Stimulated activated naive CD8-positive, alpha-beta T cell treated with anti-CD3 and anti-CD28 coated beads, Interleukin-15, Interleukin-2, amounts not matched to agents 100 ng/mL and 50 ng/mL, for 24 hours (primary cell): ENCODE measurements around the gene DNAH17.

Experiments
- H3K27ac Mint-ChIP-seq: one replicate; pipeline ENCODE4 v1.8.0; 2021; ENCODE audit warnings: mild to moderate bottlenecking, mixed read lengths
- H3K27me3 Mint-ChIP-seq: one replicate; pipeline ENCODE4 v1.8.0; 2021; ENCODE audit warnings: mixed read lengths
- H3K36me3 Mint-ChIP-seq: one replicate; pipeline ENCODE4 v1.8.0; 2021; ENCODE audit warnings: low read depth, mixed read lengths
- H3K4me1 Mint-ChIP-seq: one replicate; pipeline ENCODE4 v1.8.0; 2021; ENCODE audit warnings: low read depth, mixed read lengths
- H3K4me3 Mint-ChIP-seq: one replicate; pipeline ENCODE4 v1.8.0; 2021; ENCODE audit warnings: mild to moderate bottlenecking, mixed read lengths
- H3K9me3 Mint-ChIP-seq: one replicate; pipeline ENCODE4 v1.8.0; 2021; ENCODE audit warnings: mixed read lengths

DNAH17 gene

DNA sequence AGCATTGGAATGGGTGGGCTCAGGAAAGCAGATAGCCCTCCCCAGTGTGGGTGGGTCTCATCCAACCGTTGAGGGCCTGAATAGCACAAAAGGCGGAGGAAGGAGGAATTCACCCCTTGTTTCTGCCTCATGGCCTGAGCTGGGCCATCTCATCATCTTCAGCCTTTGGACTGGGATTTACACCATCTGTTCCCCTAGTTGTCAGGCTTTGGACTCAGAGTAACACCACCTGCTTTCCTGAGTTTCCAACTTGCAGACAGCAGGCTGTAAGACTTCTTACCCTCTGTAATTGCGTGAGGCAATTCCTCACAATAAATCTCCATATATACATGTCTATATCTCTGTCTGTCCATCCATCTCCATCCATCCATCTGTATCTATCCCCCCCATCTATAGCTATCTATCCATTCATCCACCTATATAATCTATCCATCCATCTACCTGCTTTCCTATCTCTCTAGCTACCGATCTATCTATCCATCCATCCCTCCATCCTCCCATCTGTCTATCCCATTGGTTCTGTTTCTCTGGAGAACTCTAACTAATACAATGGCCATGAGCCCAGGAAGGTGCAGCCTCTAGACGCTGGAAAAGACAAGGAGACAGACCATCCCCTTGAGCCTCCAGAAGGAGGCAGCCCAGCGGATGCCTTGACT lies 21.3 kb downstream of the DNAH17 start:
- Mint-ChIP-seq H3K9me3 (no peaks in the 10 kb centered on the region), H3K4me3 (no peak overlapping the region), H3K36me3 (no peaks in the 10 kb centered on the region), H3K27ac (no peak overlapping the region), H3K27me3 (no peaks in the 10 kb centered on the region), H3K4me1 (no peaks in the 10 kb centered on the region)

DNA sequence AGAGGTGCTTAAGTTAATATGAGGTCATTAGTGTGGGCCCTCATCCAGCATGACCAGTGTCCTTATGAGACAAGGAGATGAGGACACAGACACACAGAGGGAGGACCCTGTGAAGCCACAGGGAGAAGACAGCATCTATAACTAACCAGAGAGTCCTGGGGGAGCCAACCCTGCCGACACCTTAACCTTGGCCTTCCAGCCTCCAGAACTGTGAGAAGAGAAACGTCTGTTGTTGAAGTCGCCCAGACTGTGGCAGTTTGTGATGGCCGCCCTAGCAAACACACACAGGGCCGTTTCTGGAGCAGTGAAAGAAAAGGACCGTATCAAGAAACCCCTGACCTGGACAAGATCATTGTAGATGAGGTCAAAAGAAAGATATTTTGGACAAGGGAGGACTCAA lies 26.7 kb downstream of the DNAH17 start:
- no peak overlapping the region for H3K27ac Mint-ChIP-seq
- no peaks in the 10 kb centered on the region for H3K9me3 Mint-ChIP-seq
- H3K4me1 Mint-ChIP-seq, result no peaks in the 10 kb centered on the region
- no peaks in the 10 kb centered on the region for H3K27me3 Mint-ChIP-seq
- H3K4me3 Mint-ChIP-seq, result no peak overlapping the region
- no peaks in the 10 kb centered on the region for H3K36me3 Mint-ChIP-seq

DNA sequence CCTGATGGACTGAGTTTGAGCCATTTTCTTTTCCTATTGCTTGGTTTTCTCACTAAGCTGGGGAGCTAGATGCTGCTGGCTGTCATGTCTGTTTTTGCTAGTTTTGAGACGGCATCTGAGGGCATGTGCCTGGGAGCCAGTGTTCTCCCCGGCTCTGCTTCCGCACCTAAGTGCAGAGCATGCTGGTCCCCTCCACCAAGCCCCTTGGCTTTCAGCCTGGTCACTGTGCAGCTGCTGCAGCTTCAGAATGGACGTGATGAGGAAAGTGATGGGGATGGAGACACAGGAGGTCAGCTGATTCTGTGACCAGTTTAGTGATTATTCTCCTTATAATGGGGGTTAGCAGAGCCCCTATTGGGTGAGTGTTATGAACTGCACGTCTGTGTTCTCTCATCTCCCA lies 28.5 kb downstream of the DNAH17 start:
- H3K36me3 Mint-ChIP-seq, result no peaks in the 10 kb centered on the region
- no peak overlapping the region for H3K27ac Mint-ChIP-seq
- no peaks in the 10 kb centered on the region for H3K9me3 Mint-ChIP-seq
- H3K4me1 Mint-ChIP-seq, result no peaks in the 10 kb centered on the region
- no peaks in the 10 kb centered on the region for H3K27me3 Mint-ChIP-seq
- no peak overlapping the region for H3K4me3 Mint-ChIP-seq

DNA sequence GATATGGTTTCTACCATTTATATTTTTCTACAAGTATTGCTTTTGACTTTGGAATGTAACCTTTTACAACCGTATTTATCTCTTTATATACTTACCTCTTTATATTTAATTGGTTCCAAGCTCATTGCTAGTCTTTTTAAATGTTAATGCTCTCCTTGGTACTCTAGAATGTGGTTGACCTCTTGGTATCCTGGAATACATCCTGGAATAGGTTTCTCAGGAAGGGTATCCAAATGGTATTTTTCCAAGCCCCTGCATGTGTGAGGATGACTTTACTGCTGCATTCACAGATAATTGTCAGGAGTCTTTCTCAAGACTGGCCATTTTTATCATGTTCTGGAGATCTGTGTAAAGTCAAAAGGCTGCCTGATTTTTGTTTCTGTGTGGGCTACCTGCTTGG lies 30.2 kb downstream of the DNAH17 start:
- H3K27me3 Mint-ChIP-seq, result no peaks in the 10 kb centered on the region
- H3K4me1 Mint-ChIP-seq, result no peaks in the 10 kb centered on the region
- H3K9me3 Mint-ChIP-seq, result no peaks in the 10 kb centered on the region
- H3K4me3 Mint-ChIP-seq, result no peak overlapping the region
- no peak overlapping the region for H3K27ac Mint-ChIP-seq
- H3K36me3 Mint-ChIP-seq, result no peaks in the 10 kb centered on the region

DNA sequence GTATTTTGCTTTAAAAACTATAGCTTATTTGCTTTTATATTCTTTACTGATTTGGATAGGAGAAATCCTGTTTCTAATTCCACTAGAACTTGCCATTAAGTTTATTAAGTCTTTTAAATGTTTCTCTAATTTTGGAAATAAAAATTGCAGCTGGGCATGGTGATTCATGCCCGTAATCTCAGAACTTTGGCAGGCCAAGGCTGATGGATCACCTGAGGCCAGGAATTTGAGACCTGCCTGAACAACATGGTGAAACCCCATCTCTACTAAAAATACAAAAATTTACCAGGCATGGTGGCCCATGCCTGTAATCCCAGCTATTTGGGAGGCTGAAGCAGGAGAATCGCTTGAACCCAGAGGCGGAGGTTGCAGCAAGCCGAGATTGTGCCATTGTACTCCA lies 30.7 kb downstream of the DNAH17 start:
- Mint-ChIP-seq H3K27me3 (no peaks in the 10 kb centered on the region), H3K27ac (no peak overlapping the region), H3K4me1 (no peaks in the 10 kb centered on the region), H3K36me3 (no peaks in the 10 kb centered on the region), H3K9me3 (no peaks in the 10 kb centered on the region), H3K4me3 (no peak overlapping the region)

DNA sequence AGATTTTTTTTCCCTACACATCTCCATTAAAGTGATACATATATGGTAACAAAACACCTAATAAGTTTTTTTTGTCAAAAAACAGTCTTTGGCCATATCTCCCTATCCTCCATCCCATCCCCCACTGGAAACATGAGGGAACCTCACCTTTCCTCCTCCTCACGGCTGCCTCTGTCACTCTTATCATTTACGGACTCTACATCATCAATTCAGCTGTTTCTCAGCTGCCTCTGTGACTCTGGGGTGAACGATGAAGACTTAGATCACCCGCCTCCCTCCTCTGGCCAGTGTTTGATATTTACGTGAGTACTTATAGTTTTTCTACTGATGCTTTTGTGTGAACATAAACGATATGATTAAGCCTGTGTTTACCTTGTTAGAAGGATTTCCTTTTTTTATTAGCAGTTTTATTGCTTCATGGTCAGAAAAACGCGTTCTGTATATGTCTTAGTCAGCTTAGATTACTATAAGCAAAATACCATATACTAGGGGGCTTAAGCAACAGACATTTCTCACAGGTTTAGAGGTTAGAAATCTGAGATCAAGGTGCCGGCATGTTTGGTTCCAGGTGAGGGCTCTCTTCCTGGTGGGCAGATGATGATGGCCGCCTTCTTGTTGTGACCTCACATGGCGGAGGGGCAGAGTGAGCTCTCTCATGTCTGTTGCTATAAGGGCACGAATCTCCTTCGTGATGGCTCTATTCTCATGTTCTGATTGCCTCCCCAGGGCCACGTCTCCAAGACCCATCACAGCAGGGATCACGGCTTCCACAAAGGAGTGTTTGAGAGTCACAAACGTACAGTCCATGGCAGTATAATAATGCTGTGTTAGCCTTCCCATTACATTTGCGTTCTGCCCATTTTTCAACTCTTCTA lies 32.1 kb downstream of the DNAH17 start:
- Mint-ChIP-seq H3K27ac (no peak overlapping the region), H3K9me3 (no peaks in the 10 kb centered on the region), H3K36me3 (no peaks in the 10 kb centered on the region), H3K4me3 (no peak overlapping the region), H3K27me3 (no peaks in the 10 kb centered on the region), H3K4me1 (no peaks in the 10 kb centered on the region)

DNA sequence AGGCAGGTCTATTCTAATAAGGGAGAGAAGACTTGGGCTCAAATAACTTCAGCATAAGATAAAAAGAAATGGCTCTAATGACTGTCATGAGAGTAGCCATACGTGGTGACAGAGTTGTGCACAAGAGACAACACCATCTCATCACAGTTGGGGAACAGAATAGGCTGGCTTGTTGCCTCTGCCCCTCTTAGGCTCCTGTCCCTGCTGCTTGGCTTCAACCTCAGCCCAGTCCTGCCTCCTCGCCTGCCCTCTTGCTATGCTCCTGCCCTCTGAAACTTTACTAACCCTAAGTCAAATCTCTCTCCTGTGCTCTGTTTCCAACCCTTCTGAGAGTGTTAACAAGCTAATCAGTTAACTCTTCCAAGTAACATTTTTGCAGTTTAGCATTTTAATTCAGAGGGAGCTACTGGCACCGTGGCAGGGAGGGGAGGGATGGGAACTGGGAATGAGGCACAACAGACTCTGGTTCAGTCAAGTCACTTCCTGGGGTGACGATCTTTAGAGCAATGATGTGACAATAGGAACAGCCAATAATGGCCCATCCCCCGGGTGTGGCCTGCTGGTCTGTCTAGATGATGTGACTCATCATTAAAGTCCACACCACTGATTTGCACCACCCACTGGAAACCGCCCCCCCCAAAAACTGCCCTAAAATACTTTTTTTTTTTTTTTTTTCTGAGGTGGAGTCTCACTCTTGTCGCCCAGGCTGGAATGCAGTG lies 35.5 kb downstream of the DNAH17 start:
- Mint-ChIP-seq H3K36me3 (no peaks in the 10 kb centered on the region), H3K27ac (peak overlapping the region; percentile 49), H3K4me1 (peaks cover 7% of the 10 kb centered on the region), H3K27me3 (no peaks in the 10 kb centered on the region), H3K9me3 (no peaks in the 10 kb centered on the region), H3K4me3 (no peak overlapping the region)

DNA sequence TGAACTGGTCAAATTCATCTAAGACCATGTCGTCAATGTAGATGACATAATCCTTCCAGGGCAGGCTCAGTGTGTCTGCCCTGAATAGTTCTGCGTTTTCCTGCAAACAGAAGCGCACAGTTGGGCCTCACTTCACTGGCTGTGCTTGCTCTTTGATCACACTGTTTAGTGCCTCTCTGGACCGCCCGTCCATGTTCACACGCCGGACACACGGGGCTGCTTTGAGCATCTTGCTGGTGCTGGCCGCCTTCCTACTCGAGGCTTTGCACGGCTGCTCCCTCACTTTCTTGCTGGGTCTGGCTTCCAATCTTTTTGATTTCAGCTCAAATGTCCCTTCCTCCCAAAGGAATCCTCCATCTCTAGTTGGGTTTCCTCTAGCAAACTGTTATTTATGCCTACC lies 37.4 kb downstream of the DNAH17 start:
- Mint-ChIP-seq H3K27ac (no peak overlapping the region), H3K4me3 (no peak overlapping the region), H3K9me3 (no peaks in the 10 kb centered on the region), H3K27me3 (no peaks in the 10 kb centered on the region), H3K36me3 (no peaks in the 10 kb centered on the region), H3K4me1 (peaks cover 19% of the 10 kb centered on the region)

DNA sequence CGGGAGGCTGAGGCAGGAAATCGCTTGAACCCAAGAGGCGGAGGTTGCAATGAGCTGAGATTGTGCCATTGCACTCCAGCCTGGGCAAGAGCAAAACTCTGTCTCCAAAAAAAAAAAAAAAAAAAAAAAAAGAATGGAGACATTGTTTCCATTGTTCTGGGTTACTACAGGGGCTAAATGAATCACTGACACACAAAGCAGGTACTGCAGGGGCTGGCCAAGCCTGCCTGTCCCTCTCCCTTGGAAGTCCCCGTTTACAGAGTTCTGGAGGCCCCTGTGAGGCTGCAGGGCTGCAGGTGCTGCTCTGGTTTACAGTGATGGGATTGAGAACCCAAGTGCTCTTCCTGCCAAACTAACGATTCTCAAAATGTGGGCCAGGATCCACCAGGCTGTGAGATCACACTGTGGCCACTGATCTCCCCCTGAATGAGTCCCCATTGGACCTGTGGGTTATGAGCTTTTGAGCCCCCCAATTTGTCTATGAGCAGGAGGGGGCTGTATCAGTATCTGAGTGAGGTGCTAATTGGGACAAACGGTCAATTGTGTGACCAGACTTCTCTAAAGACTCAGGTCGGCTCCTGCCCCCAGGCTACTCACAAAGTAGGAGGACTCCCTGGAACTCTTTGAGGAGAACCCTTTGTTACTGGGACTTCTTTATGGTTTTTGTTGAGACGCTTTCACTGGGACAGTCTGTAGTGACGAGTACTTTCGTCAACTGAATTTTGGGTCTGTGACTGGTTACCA lies 39.0 kb downstream of the DNAH17 start:
- Mint-ChIP-seq H3K27me3 (no peaks in the 10 kb centered on the region), H3K4me1 (peaks cover 23% of the 10 kb centered on the region), H3K36me3 (no peaks in the 10 kb centered on the region), H3K9me3 (no peaks in the 10 kb centered on the region), H3K27ac (no peak overlapping the region), H3K4me3 (no peak overlapping the region)

DNA sequence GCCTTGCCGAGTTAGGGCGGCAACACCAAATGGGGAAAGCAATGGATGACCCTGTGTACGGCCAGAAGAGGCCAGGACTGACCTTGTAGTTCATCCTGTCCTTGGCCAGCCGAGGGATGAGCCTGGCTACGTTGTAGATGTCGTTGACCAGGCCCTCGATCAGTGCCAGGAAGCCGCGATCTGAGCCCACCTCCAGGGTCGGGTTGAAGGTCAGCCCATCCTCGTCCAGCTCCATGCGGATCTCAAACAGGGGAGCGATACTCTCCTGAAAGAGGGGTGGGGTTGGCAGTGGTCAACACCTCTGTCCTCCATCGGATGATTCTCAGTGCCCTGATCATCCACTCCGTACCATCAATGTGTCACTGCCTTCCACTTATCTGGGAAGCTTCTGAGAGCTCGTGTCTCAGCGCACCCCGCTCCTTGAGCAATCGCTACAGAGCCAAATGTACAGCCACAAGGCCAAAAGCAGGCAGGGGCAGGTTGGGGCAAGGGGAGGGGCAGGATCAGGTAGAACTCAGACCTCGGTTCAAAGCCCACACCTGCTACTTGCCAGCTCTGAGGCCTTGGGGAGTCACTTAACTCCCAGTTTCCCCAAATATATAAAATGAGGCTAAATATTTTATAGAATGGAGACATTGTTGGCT lies 39.9 kb downstream of the DNAH17 start:
- Mint-ChIP-seq H3K9me3 (no peaks in the 10 kb centered on the region), H3K27ac (no peak overlapping the region), H3K4me3 (no peak overlapping the region), H3K4me1 (peaks cover 28% of the 10 kb centered on the region), H3K27me3 (no peaks in the 10 kb centered on the region), H3K36me3 (no peaks in the 10 kb centered on the region)

DNA sequence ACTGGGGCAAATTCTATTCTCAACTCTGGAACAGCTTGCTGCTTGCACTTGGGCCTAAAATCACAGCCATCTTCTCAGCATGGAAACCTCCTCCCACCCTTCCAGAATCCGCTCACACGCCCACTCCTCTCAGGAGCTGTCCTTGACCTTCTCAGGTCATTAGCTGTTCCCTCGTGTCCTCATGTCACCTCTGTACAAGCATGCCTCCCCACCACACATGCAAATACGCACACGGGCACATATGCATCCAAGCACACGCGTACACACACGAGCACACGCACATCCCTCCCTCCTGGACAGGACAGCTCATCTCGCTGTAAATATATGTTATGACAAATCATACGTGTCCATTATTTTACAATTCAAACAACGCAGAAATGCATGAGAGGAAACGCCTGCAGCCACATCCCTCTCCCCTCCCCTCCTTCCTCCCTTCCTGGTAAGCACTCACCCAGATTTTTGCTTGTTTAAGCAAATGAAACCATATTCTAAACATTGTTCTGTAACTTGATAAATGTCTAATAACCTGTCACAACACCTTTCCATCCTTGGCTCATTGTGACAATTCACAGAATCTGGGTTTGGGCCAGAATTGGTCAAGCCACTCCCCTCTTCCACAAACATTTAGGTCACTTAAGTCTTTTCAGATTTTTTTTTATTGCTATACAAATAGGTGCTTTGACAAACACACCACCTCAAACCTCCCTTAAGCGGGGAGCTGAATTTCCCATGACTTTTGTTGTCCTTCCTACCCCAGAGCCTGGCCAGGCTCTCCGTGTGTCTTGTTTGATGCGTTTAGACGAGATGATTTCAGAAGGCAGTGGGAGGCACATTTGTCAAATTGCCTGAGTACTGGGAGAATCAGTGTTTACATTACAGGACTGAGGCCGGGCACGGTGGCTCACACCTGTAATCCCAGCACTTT lies 41.7 kb downstream of the DNAH17 start:
- no peak overlapping the region for H3K4me3 Mint-ChIP-seq
- no peaks in the 10 kb centered on the region for H3K36me3 Mint-ChIP-seq
- peaks cover 28% of the 10 kb centered on the region for H3K4me1 Mint-ChIP-seq
- no peak overlapping the region for H3K27ac Mint-ChIP-seq
- no peaks in the 10 kb centered on the region for H3K9me3 Mint-ChIP-seq
- no peaks in the 10 kb centered on the region for H3K27me3 Mint-ChIP-seq

DNA sequence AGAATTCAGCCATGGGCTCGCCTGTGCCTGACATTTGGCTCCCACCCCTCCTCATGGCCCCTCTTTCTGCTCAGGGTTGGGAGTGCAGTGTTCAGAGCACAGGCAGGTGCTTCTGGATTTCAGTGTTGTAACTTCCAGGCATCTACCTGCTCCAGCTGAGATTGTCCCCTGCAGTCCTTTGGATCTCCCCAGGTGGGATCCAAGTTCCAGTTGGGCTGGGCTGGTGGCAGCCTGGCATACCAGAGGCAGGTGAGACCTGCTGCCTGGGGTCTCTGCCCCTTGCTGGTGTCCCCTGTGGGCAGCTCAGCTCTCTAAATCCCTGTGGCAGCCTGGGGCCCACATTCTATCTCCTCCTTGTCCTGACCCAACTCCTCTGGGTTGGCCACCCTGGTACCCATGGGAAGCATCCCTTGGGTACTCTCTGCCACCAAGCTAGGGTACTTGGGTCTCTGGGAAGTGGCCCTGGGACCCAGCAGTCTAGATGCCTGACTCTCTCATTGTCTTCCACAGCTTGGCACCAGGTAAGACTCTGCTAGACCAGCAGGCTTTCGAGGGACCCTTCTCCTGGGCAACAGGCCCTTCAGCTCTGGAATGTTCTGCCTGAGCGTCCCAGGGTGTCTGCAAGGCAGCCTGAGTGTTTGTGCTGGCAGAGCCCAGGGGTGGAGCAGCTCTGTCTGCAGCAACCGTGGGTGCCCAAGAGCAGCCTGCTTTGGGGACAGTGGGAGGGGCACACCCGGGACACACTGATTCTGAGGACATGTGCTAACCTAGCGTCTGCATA lies 42.5 kb downstream of the DNAH17 start:
- Mint-ChIP-seq H3K4me3 (no peak overlapping the region), H3K36me3 (no peaks in the 10 kb centered on the region), H3K4me1 (peaks cover 28% of the 10 kb centered on the region), H3K27me3 (no peaks in the 10 kb centered on the region), H3K27ac (no peak overlapping the region), H3K9me3 (no peaks in the 10 kb centered on the region)
